Muscle of arm (tissue), 12 donors: ENCODE data around the gene DNASE1L2. TPM values are rescaled to one million over a fixed set of nuclear protein-coding genes. Genes with fewer than 3 reads are reported as not detected.
A peak's percentile ranks its signal among the peaks of the same experiment; 100 is the strongest.
"Not testable (repeated sequence)": the region's sequence is repeated elsewhere in the genome, so short reads cannot be mapped to it uniquely, and the experiment has no call there.

Experiments used
- DNase-seq: peaks from one replicate; pipeline ENCODE4 v3.0.0-alpha.2; 2013
- polyA plus RNA-seq, 12 donors: library from polyadenylated mRNA; unstranded; fragments of 120-200 nt; gene quantifications; one replicate each; pipeline ENCODE4 v1.2.1, GENCODE V29; 2013; ENCODE audit not compliant: insufficient read length in 12 of 12

The DNASE1L2 gene
- polyA plus RNA-seq, 12 donors, result 0.47 to 1.00 (median 0.72) TPM; not detected in 2

GRCh38 chr16:2238150-2238837 lies 2.0 kb downstream of the DNASE1L2 start:
- DNase-seq, result no peak

GRCh38 chr16:2238838-2239675 lies 2.8 kb downstream of the DNASE1L2 start:
- no peak for DNase-seq

GRCh38 chr16:2240331-2240730 lies 4.1 kb downstream of the DNASE1L2 start:
- not testable (repeated sequence) for DNase-seq

- DNase-seq, result no peak
Observed at GRCh38 chr16:2242598-2242997, 6.4 kb downstream of the DNASE1L2 start.

GRCh38 chr16:2243031-2243528 lies 6.8 kb downstream of the DNASE1L2 start:
- no peak for DNase-seq

- no peak for DNase-seq
Observed at GRCh38 chr16:2243781-2244180, 7.5 kb downstream of the DNASE1L2 start.

- no peak for DNase-seq
Observed at GRCh38 chr16:2244301-2244700, 8.1 kb downstream of the DNASE1L2 start.

GRCh38 chr16:2244926-2245795 lies 8.9 kb downstream of the DNASE1L2 start:
- DNase-seq, result no peak

GRCh38 chr16:2246301-2246885 lies 10.1 kb downstream of the DNASE1L2 start:
- no peak for DNase-seq

GRCh38 chr16:2250652-2251295 lies 14.5 kb downstream of the DNASE1L2 start:
- no peak for DNase-seq

GRCh38 chr16:2251296-2252111 lies 15.3 kb downstream of the DNASE1L2 start, which contains the start of gene ECI1:
ECI1 (minus strand) TSS chr16:2251587; CDS start chr16:2251566, 21 bp downstream.
- peak; percentile 92 for DNase-seq

- no peak for DNase-seq
Observed at GRCh38 chr16:2252806-2253148, 16.5 kb downstream of the DNASE1L2 start.

GRCh38 chr16:2253293-2253692 lies 17.0 kb downstream of the DNASE1L2 start:
- DNase-seq, result no peak

- DNase-seq, result no peak
Observed at GRCh38 chr16:2256531-2257140, 20.4 kb downstream of the DNASE1L2 start.

- no peak for DNase-seq
Observed at GRCh38 chr16:2257726-2258125, 21.5 kb downstream of the DNASE1L2 start.

- DNase-seq, result not testable (repeated sequence)
Observed at GRCh38 chr16:2258530-2258929, 22.3 kb downstream of the DNASE1L2 start.

GRCh38 chr16:2260250-2260649 lies 24.0 kb downstream of the DNASE1L2 start:
- DNase-seq, result no peak

GRCh38 chr16:2263026-2263425 lies 26.8 kb downstream of the DNASE1L2 start:
- DNase-seq, result not testable (repeated sequence)

GRCh38 chr16:2266887-2267286 lies 30.6 kb downstream of the DNASE1L2 start:
- not testable (repeated sequence) for DNase-seq

GRCh38 chr16:2267505-2267912 lies 31.3 kb downstream of the DNASE1L2 start:
- not testable (repeated sequence) for DNase-seq
